SK-N-SH treated with all-trans-retinoic acid at 6 μM for 48 hours (cell line): ENCODE measurements around the gene ACTR8.

ENCODE experiments used
- ATAC-seq: fragments of 200-7000 bp; cut with Tn5 transposase; 3 replicates; pipeline ENCODE4 v1.9.1; 2020; ENCODE audit warnings: mild to moderate bottlenecking, moderate library complexity
- BACH2 ChIP-seq: fragments of 250-450 bp; sonication (Bioruptor Pico); IDR thresholded peaks from 2 replicates; pipeline ENCODE4 v1.9.0; 2021; ENCODE audit warnings: mild to moderate bottlenecking, borderline replicate concordance
- CREB5 ChIP-seq: fragments of 250-450 bp; sonication (Bioruptor Pico); IDR thresholded peaks from 2 replicates; pipeline ENCODE4 v1.5.1; 2020; ENCODE audit warnings: low read depth, mild to moderate bottlenecking, moderate library complexity
- CSDC2 ChIP-seq: fragments of 250-450 bp; sonication (Bioruptor Pico); IDR thresholded peaks from 2 replicates; pipeline ENCODE4 v1.5.0; 2020; ENCODE audit warnings: mild to moderate bottlenecking, moderate library complexity
- ESRRG ChIP-seq: fragments of 250-450 bp; sonication (Bioruptor Pico); IDR thresholded peaks from 2 replicates; pipeline ENCODE4 v1.6.1; 2021; ENCODE audit warnings: mild to moderate bottlenecking
- GLIS3 ChIP-seq: fragments of 250-450 bp; sonication (Bioruptor Pico); IDR thresholded peaks from 2 replicates; pipeline ENCODE4 v1.5.0; 2020; ENCODE audit warnings: mild to moderate bottlenecking, moderate library complexity
- OSR1 ChIP-seq: fragments of 250-450 bp; sonication (Bioruptor Pico); IDR thresholded peaks from 2 replicates; pipeline ENCODE4 v1.8.0; 2022; ENCODE audit warnings: moderate library complexity, mild to moderate bottlenecking, inconsistent platforms
- PATZ1 ChIP-seq: fragments of 250-450 bp; sonication (Bioruptor Pico); IDR thresholded peaks from 2 replicates; pipeline ENCODE4 v1.8.0; 2020; ENCODE audit warnings: mild to moderate bottlenecking, moderate library complexity, borderline replicate concordance
- POU6F1 ChIP-seq: fragments of 250-450 bp; sonication (Bioruptor Pico); IDR thresholded peaks from 2 replicates; pipeline ENCODE4 v1.8.0; 2021; ENCODE audit warnings: low read depth, mild to moderate bottlenecking, moderate library complexity, borderline replicate concordance
- PPARA ChIP-seq: fragments of 250-450 bp; sonication (Bioruptor Pico); IDR thresholded peaks from 2 replicates; pipeline ENCODE4 v1.5.0; 2020; ENCODE audit warnings: mild to moderate bottlenecking, borderline replicate concordance
- RARB ChIP-seq: fragments of 250-450 bp; sonication (Bioruptor Pico); IDR thresholded peaks from 2 replicates; pipeline ENCODE4 v1.8.0; 2021; ENCODE audit warnings: mild to moderate bottlenecking, moderate library complexity
- SNAI2 ChIP-seq: fragments of 250-450 bp; sonication (Bioruptor Pico); IDR thresholded peaks from 2 replicates; pipeline ENCODE4 v1.5.0; 2020; ENCODE audit warnings: mild to moderate bottlenecking, moderate library complexity
- TCF4 ChIP-seq: fragments of 250-450 bp; sonication (Bioruptor Pico); IDR thresholded peaks from 2 replicates; pipeline ENCODE4 v1.8.0; 2021; ENCODE audit warnings: mild to moderate bottlenecking, moderate library complexity, borderline replicate concordance
- TOX ChIP-seq: fragments of 250-450 bp; sonication (Bioruptor Pico); IDR thresholded peaks from 2 replicates; pipeline ENCODE4 v1.8.0; 2021; ENCODE audit warnings: mild to moderate bottlenecking, moderate library complexity, borderline replicate concordance
- TSHZ2 ChIP-seq: fragments of 250-450 bp; sonication (Bioruptor Pico); IDR thresholded peaks from 2 replicates; pipeline ENCODE4 v1.5.0; 2020; ENCODE audit warnings: mild to moderate bottlenecking, moderate library complexity
- ZC3H10 ChIP-seq: fragments of 250-450 bp; sonication (Bioruptor Pico); IDR thresholded peaks from 2 replicates; pipeline ENCODE4 v1.5.1; 2021; ENCODE audit warnings: mild to moderate bottlenecking, moderate library complexity
- ZNF565 ChIP-seq: fragments of 450-650 bp; formaldehyde crosslinking; conservative IDR thresholded peaks from 2 replicates; pipeline ENCODE4 v1.5.0; 2020; ENCODE audit warnings: low read depth, mild to moderate bottlenecking, moderate library complexity
- ZNF70 ChIP-seq: fragments of 450-650 bp; formaldehyde crosslinking; IDR thresholded peaks from 2 replicates; pipeline ENCODE4 v1.5.0; 2020; ENCODE audit warnings: mild to moderate bottlenecking, moderate library complexity
- ZNF8 ChIP-seq: fragments of 450-650 bp; formaldehyde crosslinking; IDR thresholded peaks from 2 replicates; pipeline ENCODE4 v1.5.0; 2020; ENCODE audit warnings: mild to moderate bottlenecking, moderate library complexity
- TF ChIP-seq, protein P1 (sequence below): fragments of 250-450 bp; sonication (Bioruptor Pico); IDR thresholded peaks from 2 replicates; pipeline ENCODE4 v1.5.1; 2021; ENCODE audit warnings: mild to moderate bottlenecking, moderate library complexity

Gene ACTR8

GRCh38 chr3:53885239-53885638 is 3.3 kb upstream of the ACTR8 start:
- ATAC-seq = no peak
- TF ChIP-seq RARB (CRISPR knock-in tag) (no peak), PPARA (CRISPR knock-in tag) (no peak), BACH2 (CRISPR knock-in tag) (no peak), POU6F1 (CRISPR knock-in tag) (no peak), CSDC2 (CRISPR knock-in tag) (no peak), GLIS3 (CRISPR knock-in tag) (no peak), ESRRG (CRISPR knock-in tag) (no peak), ZNF70 (no peak), ZC3H10 (no peak)

GRCh38 chr3:53884623-53885022 is 2.7 kb upstream of the ACTR8 start:
- ATAC-seq = no peak
- TF ChIP-seq SNAI2 (CRISPR knock-in tag) (no peak), RARB (CRISPR knock-in tag) (no peak), PATZ1 (no peak), TOX (CRISPR knock-in tag) (no peak), PPARA (CRISPR knock-in tag) (no peak), ZC3H10 (no peak), ZNF565 (no peak), GLIS3 (CRISPR knock-in tag) (no peak)
- TF ChIP-seq, protein P1, sequence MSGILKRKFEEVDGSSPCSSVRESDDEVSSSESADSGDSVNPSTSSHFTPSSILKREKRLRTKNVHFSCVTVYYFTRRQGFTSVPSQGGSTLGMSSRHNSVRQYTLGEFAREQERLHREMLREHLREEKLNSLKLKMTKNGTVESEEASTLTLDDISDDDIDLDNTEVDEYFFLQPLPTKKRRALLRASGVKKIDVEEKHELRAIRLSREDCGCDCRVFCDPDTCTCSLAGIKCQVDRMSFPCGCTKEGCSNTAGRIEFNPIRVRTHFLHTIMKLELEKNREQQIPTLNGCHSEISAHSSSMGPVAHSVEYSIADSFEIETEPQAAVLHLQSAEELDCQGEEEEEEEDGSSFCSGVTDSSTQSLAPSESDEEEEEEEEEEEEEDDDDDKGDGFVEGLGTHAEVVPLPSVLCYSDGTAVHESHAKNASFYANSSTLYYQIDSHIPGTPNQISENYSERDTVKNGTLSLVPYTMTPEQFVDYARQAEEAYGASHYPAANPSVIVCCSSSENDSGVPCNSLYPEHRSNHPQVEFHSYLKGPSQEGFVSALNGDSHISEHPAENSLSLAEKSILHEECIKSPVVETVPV (CRISPR knock-in tag) = no peak
- TF ChIP-seq, all 23 proteins: peak for 0

DNA sequence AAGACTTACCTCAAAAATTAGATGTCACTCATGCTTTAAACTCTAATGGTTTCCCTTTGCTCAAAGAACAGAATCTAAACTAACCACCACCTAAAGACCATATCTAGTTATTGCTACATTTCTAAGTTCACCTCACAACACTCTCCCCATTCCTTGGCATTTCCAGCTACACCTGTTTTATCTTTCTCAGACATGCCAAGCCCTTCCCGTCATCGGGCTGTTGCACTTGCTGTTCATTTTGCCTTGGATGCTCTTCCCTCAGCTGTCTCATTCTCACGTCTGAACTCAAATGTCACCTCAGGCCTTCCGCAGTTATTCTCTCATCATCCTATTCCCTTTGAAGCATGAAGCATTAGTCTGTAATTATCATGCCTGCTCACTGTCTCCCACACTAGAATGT is 1.1 kb upstream of the ACTR8 start:
- ATAC-seq = no peak
- no peak for TF ChIP-seq ZNF8 (CRISPR knock-in tag)
- TF ChIP-seq, protein P1 (CRISPR knock-in tag) = no peak
- TF ChIP-seq SNAI2 (CRISPR knock-in tag) = no peak
- no peak for TF ChIP-seq ZNF70
- no peak for TF ChIP-seq TCF4
- TF ChIP-seq CSDC2 (CRISPR knock-in tag) = no peak
- TF ChIP-seq CREB5 (CRISPR knock-in tag) = no peak
- TF ChIP-seq TSHZ2 (CRISPR knock-in tag) = no peak
- TF ChIP-seq OSR1 (CRISPR knock-in tag) = no peak
- TF ChIP-seq PPARA (CRISPR knock-in tag) = no peak
